Esophagus squamous epithelium (tissue), 4 donors: ENCODE measurements around the gene PODNL1.

Experiments used
- CTCF ChIP-seq, 6 experiments: fragments of 450-650 bp in 4 of 6; fragments of 200-600 bp in 2 of 6; sonication (generic) in 2 of 6; IDR thresholded peaks; one replicate each; pipeline ENCODE4 v1.5.1; 2016 to 2019; ENCODE audit warnings: antibody characterized with exemption in 6 of 6, mild to moderate bottlenecking in 4 of 6, moderate library complexity in 4 of 6
- POLR2A ChIP-seq, 4 donors: fragments of 450-650 bp; IDR thresholded peaks; one replicate each; pipeline ENCODE4 v1.6.1; 2017; ENCODE audit warnings: antibody characterized with exemption in 4 of 4, mild to moderate bottlenecking in 4 of 4, moderate library complexity in 3 of 4

GRCh38 chr19:13976446-13976845 lies 38.2 kb upstream of the PODNL1 start:
- TF ChIP-seq CTCF (IDR thresholded peaks at IDR 0.05) (no peak), POLR2A (IDR thresholded peaks at IDR 0.05) (no peak)
